H1 (cell line): ENCODE results near the gene BOK. TPM values are rescaled to one million over a fixed set of nuclear protein-coding genes. Genes with fewer than 3 reads are reported as not detected.

Source experiments
- CBX5 ChIP-seq: fragments of 300-800, 300-1000 bp; sonication (generic); IDR thresholded peaks from 2 replicates; pipeline ENCODE4 v1.7.1; 2016; ENCODE audit warnings: antibody characterized with exemption, low read length, low read depth
- CEBPB ChIP-seq: IDR thresholded peaks from 2 replicates; pipeline ENCODE4 v1.6.1; 2012; ENCODE audit warnings: low read depth, low read length
- GTF2F1 ChIP-seq: IDR thresholded peaks from 2 replicates; pipeline ENCODE4 v1.6.1; 2012; ENCODE audit warnings: low read depth, low read length, improper control_type of control experiment, borderline replicate concordance
- POLR2A ChIP-seq, 2 experiments: IDR thresholded peaks; 1 replicate in 1 of 2; 2 replicates in 1 of 2; pipeline ENCODE4 v1.6.1; 2011; ENCODE audit warnings: low read depth in 2 of 2, low read length in 2 of 2, mild to moderate bottlenecking in 2 of 2; ENCODE audit errors: control extremely low read depth in 1 of 2
- SAP30 ChIP-seq: fragments of 300-600 bp; sonication (generic); IDR thresholded peaks from 2 replicates; pipeline ENCODE4 v1.7.1; 2012; ENCODE audit warnings: low read length, moderate library complexity, mild to moderate bottlenecking, inconsistent platforms; ENCODE audit not compliant: insufficient read depth, insufficient replicate concordance
- SIN3A ChIP-seq, 2 experiments: IDR thresholded peaks in 1 of 2; conservative IDR thresholded peaks in 1 of 2; 2 replicates each; pipeline ENCODE4 v1.6.1; 2011 to 2012; ENCODE audit warnings: low read length in 2 of 2, improper control_type of control experiment in 1 of 2, low read depth in 1 of 2, mild to moderate bottlenecking in 1 of 2
- SUZ12 ChIP-seq: fragments of 200-600 bp; sonication (generic); IDR thresholded peaks from 2 replicates; pipeline ENCODE4 v1.6.1; 2012; ENCODE audit warnings: mild to moderate bottlenecking, inconsistent platforms, low read length, moderate library complexity, mixed read lengths
- YY1 ChIP-seq: IDR thresholded peaks from 2 replicates; pipeline ENCODE4 v1.6.1; 2011; ENCODE audit warnings: low read depth, mild to moderate bottlenecking, low read length
- polyA plus RNA-seq, 7 experiments: library from polyadenylated mRNA; depleted of rRNA in 3 of 7; stranded (reverse) in 5 of 7; unstranded in 2 of 7; fragments of >200 nt in 5 of 7; fragments of 200-250 nt in 2 of 7; gene quantifications; 1 replicate in 5 of 7; 2 replicates in 1 of 7; 4 replicates in 1 of 7; pipeline versions ENCODE4 v1.2.1 to v1.2.3, GENCODE V29; 2011 to 2013; ENCODE audit warnings: missing spikeins in 2 of 7, mixed read lengths in 2 of 7
- total RNA-seq: library from RNA; stranded (reverse); fragmentation: NEBNext Ultra II Directional; extraction: Animal tissue kit (Norgen Biotek cat#: 25700); gene quantifications from 2 replicates; pipeline ENCODE4 v1.2.1, GENCODE V29; 2021
- TF ChIP-seq, protein P1 (sequence below), 3 experiments: IDR thresholded peaks; 1 replicate in 2 of 3; 2 replicates in 1 of 3; pipeline versions ENCODE4 v1.5.1 to v1.6.1; 2011; ENCODE audit warnings: low read length in 3 of 3, mild to moderate bottlenecking in 3 of 3, inconsistent platforms in 2 of 3, low read depth in 1 of 3, moderate library complexity in 1 of 3; ENCODE audit not compliant: insufficient read depth in 1 of 3; ENCODE audit errors: control extremely low read depth in 1 of 3

BOK gene
- total and polyA plus RNA-seq, 2 of the 8 experiments (the other 6 are each of a cell fraction or from before 2014, with no cell fraction given) = 33.7 to 37.6 TPM

DNA sequence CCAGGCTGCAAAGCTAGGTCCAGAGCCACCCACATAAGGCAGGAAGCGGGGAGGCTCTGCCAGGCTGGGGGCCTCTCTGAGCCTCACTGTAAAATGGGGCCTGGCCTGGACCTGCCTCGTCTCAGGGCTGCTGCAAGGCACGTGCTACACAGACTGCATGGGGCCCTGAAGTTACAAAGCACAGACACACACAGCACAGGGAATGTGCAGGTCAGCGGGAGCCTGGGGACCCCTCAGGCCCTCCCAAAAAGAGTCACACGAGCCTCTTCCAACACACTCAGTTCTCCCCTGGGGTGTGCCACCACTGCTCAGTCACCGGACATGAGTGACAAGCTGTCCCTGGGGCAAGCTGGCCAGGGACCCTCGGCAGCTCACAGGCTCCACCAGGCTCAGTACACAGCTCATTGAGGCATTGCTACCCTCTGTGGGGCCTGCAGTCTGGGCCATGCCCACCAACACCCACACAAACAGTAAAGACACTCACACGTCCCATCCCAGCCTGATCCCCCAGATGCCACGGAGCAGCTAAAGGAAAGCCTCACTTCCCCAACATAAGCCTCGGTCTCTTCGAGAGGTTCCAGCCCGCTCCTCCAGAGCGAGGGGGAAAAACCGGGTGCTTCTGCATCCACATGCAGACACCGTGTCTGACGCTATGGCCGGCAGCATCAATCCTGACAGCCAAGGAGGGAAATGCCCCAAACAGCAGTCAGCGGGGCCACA lies 33.7 kb downstream of the BOK start (continued):
- TF ChIP-seq, protein P1, sequence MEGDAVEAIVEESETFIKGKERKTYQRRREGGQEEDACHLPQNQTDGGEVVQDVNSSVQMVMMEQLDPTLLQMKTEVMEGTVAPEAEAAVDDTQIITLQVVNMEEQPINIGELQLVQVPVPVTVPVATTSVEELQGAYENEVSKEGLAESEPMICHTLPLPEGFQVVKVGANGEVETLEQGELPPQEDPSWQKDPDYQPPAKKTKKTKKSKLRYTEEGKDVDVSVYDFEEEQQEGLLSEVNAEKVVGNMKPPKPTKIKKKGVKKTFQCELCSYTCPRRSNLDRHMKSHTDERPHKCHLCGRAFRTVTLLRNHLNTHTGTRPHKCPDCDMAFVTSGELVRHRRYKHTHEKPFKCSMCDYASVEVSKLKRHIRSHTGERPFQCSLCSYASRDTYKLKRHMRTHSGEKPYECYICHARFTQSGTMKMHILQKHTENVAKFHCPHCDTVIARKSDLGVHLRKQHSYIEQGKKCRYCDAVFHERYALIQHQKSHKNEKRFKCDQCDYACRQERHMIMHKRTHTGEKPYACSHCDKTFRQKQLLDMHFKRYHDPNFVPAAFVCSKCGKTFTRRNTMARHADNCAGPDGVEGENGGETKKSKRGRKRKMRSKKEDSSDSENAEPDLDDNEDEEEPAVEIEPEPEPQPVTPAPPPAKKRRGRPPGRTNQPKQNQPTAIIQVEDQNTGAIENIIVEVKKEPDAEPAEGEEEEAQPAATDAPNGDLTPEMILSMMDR (IDR thresholded peaks at IDR 0.05; ENCODE audit: control extremely low read depth in 1 of 3, insufficient read depth in 1 of 3, low read depth in 1 of 3, low read length in 3 of 3) = no peak
- TF ChIP-seq SAP30 (no peak), POLR2A (IDR thresholded peaks at IDR 0.05; ENCODE audit: control extremely low read depth in 1 of 2, low read depth in 2 of 2, low read length in 2 of 2) (no peak), CBX5 (no peak), SIN3A (conservative IDR thresholded peaks at IDR 0.05 in 1 of 2, IDR thresholded peaks at IDR 0.05 in 1 of 2; ENCODE audit: low read depth in 1 of 2, low read length in 2 of 2) (no peak), YY1 (no peak), CEBPB (no peak), SUZ12 (no peak), GTF2F1 (no peak)
